Ammon's horn (tissue), 1 donor: ENCODE data around the gene SAMD8.

Source experiments
- DNase-seq: peaks from one replicate; pipeline ENCODE4 v3.0.0-alpha.2; 2016; ENCODE audit warnings: low spot score

SAMD8 gene

GRCh38 chr10:75223507-75223906 is 112.1 kb downstream of the SAMD8 start:
- no peak for DNase-seq

GRCh38 chr10:75226095-75226494 is 114.6 kb downstream of the SAMD8 start:
- DNase-seq: no peak

GRCh38 chr10:75226656-75227055 is 115.2 kb downstream of the SAMD8 start:
- no peak for DNase-seq

- no peak for DNase-seq
Measured at GRCh38 chr10:75228278-75228677, 116.8 kb downstream of the SAMD8 start.

- no peak for DNase-seq
Measured at GRCh38 chr10:75228834-75229233, 117.4 kb downstream of the SAMD8 start.

GRCh38 chr10:75229971-75230370 is 118.5 kb downstream of the SAMD8 start:
- DNase-seq: no peak

- DNase-seq: peak; percentile 94
Measured at GRCh38 chr10:75230600-75231038, 119.2 kb downstream of the SAMD8 start.
